Mammary epithelial cell (primary cell): Measurements from ENCODE around the gene TACR1.

Experiments used
- EZH2 ChIP-seq: IDR thresholded peaks from 2 replicates; pipeline ENCODE4 v1.6.1; 2012; ENCODE audit warnings: low read length, inconsistent platforms, borderline replicate concordance
- TF ChIP-seq, protein P1 (sequence below), 2 donors: IDR thresholded peaks in 1 of 2; conservative IDR thresholded peaks in 1 of 2; 2 replicates each; pipeline ENCODE4 v1.5.1; 2011 to 2012; ENCODE audit warnings: inconsistent platforms in 2 of 2, low read length in 2 of 2, mild to moderate bottlenecking in 2 of 2, control low read depth in 1 of 2, low read depth in 1 of 2; ENCODE audit not compliant: insufficient read depth in 1 of 2; ENCODE audit errors: extremely low read depth in 1 of 2

DNA sequence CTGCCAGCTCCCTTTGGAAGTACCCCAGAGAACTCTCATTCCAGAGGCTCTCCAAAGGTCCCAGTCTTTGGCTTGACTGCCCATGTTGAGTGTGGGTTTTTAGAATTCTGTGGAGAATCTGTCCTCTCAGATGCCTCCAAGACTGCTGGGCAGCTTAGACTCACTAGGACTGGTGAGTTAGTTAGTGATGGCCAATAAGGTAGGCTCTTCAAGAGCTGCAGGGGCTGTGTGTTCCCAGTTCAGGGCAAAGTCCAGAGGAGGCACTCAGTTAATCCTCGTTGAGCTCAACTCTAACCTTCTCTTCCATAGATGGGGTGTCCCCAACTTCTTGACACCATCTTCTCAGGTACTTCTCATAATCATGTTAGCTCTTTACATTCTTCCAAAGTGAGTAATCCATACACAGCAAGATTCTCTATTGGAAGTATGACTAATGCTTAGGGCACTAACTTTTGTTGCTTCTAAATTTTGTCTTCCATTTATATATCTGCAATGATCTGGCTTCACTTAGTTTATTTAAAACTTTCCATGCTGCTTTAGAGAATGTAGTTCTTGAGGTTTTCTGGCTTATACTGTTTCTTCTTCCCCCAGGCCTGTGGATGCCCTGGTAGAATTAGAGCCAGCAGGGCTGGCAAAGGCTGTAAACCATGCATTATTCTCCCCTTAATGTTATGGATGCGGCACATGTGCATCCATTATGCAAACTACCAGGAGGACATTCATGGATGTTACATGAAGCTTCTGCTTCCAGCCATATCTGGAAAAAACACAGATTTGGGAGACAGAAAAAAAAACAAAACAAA lies 151.9 kb downstream of the TACR1 start:
- TF ChIP-seq, protein P1, sequence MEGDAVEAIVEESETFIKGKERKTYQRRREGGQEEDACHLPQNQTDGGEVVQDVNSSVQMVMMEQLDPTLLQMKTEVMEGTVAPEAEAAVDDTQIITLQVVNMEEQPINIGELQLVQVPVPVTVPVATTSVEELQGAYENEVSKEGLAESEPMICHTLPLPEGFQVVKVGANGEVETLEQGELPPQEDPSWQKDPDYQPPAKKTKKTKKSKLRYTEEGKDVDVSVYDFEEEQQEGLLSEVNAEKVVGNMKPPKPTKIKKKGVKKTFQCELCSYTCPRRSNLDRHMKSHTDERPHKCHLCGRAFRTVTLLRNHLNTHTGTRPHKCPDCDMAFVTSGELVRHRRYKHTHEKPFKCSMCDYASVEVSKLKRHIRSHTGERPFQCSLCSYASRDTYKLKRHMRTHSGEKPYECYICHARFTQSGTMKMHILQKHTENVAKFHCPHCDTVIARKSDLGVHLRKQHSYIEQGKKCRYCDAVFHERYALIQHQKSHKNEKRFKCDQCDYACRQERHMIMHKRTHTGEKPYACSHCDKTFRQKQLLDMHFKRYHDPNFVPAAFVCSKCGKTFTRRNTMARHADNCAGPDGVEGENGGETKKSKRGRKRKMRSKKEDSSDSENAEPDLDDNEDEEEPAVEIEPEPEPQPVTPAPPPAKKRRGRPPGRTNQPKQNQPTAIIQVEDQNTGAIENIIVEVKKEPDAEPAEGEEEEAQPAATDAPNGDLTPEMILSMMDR (conservative IDR thresholded peaks at IDR 0.05 in 1 of 2, IDR thresholded peaks at IDR 0.05 in 1 of 2; ENCODE audit: extremely low read depth in 1 of 2, insufficient read depth in 1 of 2, low read depth in 1 of 2, low read length in 2 of 2) = no peak
- TF ChIP-seq EZH2 = no peak
